GM19351 (cell line): Measurements from ENCODE around the gene HERPUD2.
A peak's percentile ranks its signal among the peaks of the same experiment; 100 is the strongest.
"Not testable (repeated sequence)": the region's sequence is repeated elsewhere in the genome, so short reads cannot be mapped to it uniquely, and the experiment has no call there.

ENCODE experiments used
- ATAC-seq: cut with Tn5 transposase; IDR thresholded peaks from one replicate; pipeline ENCODE4 v1.9.1; 2021; ENCODE audit warnings: mild to moderate bottlenecking, moderate library complexity; ENCODE audit not compliant: unreplicated experiment

Gene HERPUD2

GRCh38 chr7:35714862-35715261 is 19.9 kb upstream of the HERPUD2 start:
- no peak for ATAC-seq

GRCh38 chr7:35714407-35714806 is 19.5 kb upstream of the HERPUD2 start:
- no peak for ATAC-seq

GRCh38 chr7:35712563-35713226 is 17.8 kb upstream of the HERPUD2 start:
- no peak for ATAC-seq

- no peak for ATAC-seq
Measured at GRCh38 chr7:35707422-35707821, 12.5 kb upstream of the HERPUD2 start.

GRCh38 chr7:35705932-35706461 is 11.1 kb upstream of the HERPUD2 start:
- ATAC-seq: no peak

- ATAC-seq: no peak
Measured at GRCh38 chr7:35704261-35704660, 9.3 kb upstream of the HERPUD2 start.

GRCh38 chr7:35702541-35702940 is 7.6 kb upstream of the HERPUD2 start:
- no peak for ATAC-seq

GRCh38 chr7:35701287-35701900 is 6.5 kb upstream of the HERPUD2 start:
- ATAC-seq: peak; percentile 84

- ATAC-seq: no peak
Measured at GRCh38 chr7:35700865-35701264, 5.9 kb upstream of the HERPUD2 start.

GRCh38 chr7:35700333-35700732 is 5.4 kb upstream of the HERPUD2 start:
- no peak for ATAC-seq

- no peak for ATAC-seq
Measured at GRCh38 chr7:35699796-35700305, 4.9 kb upstream of the HERPUD2 start.

GRCh38 chr7:35698382-35698781 is 3.4 kb upstream of the HERPUD2 start:
- ATAC-seq: not testable (repeated sequence)

- no peak for ATAC-seq
Measured at GRCh38 chr7:35697414-35698175, 2.7 kb upstream of the HERPUD2 start.

GRCh38 chr7:35695987-35696386 is 1.1 kb upstream of the HERPUD2 start:
- no peak for ATAC-seq

- no peak for ATAC-seq
Measured at GRCh38 chr7:35695473-35695850, 527 bp upstream of the HERPUD2 start.

- ATAC-seq: peak; percentile 5
Measured at GRCh38 chr7:35694161-35694783, 663 bp downstream of the HERPUD2 start.

GRCh38 chr7:35691827-35692307 is 3.1 kb downstream of the HERPUD2 start:
- ATAC-seq: peak; percentile 12

- no peak for ATAC-seq
Measured at GRCh38 chr7:35691366-35691765, 3.6 kb downstream of the HERPUD2 start.

GRCh38 chr7:35690614-35691013 is 4.3 kb downstream of the HERPUD2 start:
- ATAC-seq: not testable (repeated sequence)

- ATAC-seq: no peak
Measured at GRCh38 chr7:35685781-35686180, 9.2 kb downstream of the HERPUD2 start.
